GM13976 (cell line): Measurements from ENCODE around the gene KRT79.

Experiments
- DNase-seq: peaks from one replicate; pipeline ENCODE4 v3.0.0; 2012; ENCODE audit warnings: low spot score
- CTCF ChIP-seq: IDR thresholded peaks from 2 replicates; pipeline ENCODE4 v1.5.1; 2012; ENCODE audit warnings: borderline replicate concordance, mild to moderate bottlenecking; ENCODE audit not compliant: insufficient read depth; ENCODE audit errors: extremely low read depth, missing control alignments, control extremely low read depth
- in situ Hi-C: fragments of 300-500 bp; cut with MboI; formaldehyde crosslinking; loops from one replicate; pipeline ENCODE4 v1.12.0; 2022; ENCODE audit warnings: low sequenced_read_pairs, mixed read lengths, inconsistent platforms; ENCODE audit not compliant: unreplicated experiment

The KRT79 gene

GRCh38 chr12:52806821-52807543 is 27.1 kb downstream of the KRT79 start:
- in situ Hi-C loops: no loop called here
- DNase-seq: no peak
- no peak for TF ChIP-seq CTCF

GRCh38 chr12:52806169-52806811 is 27.8 kb downstream of the KRT79 start:
- no peak for TF ChIP-seq CTCF
- in situ Hi-C loops: no loop called here
- DNase-seq: no peak

GRCh38 chr12:52805739-52806138 is 28.4 kb downstream of the KRT79 start:
- TF ChIP-seq CTCF: no peak
- DNase-seq: no peak
- in situ Hi-C loops: no loop called here

GRCh38 chr12:52805000-52805399 is 29.1 kb downstream of the KRT79 start:
- in situ Hi-C loops: no loop called here
- TF ChIP-seq CTCF: no peak
- DNase-seq: no peak

- no peak for DNase-seq
- in situ Hi-C loops: no loop called here
- no peak for TF ChIP-seq CTCF
These were observed 31.7 kb downstream of the KRT79 start for GRCh38 chr12:52802442-52802841.

GRCh38 chr12:52801773-52802172 is 32.3 kb downstream of the KRT79 start:
- no peak for TF ChIP-seq CTCF
- no peak for DNase-seq
- in situ Hi-C loops: no loop called here
